GM12878 (cell line): Measurements from ENCODE around the gene PRKCZ. TPM values are rescaled to one million over a fixed set of nuclear protein-coding genes. Genes with fewer than 3 reads are reported as not detected.

ENCODE experiments used
- ATAC-seq: fragments of 200-7000 bp; cut with Tn5 transposase; 3 replicates; pipeline ENCODE4 v1.9.1; 2020; ENCODE audit warnings: mild to moderate bottlenecking, moderate library complexity
- BruUV-seq: library from RNA; stranded (reverse); fragments of 400-500 nt; replicated peaks from 2 replicates; lab custom pipeline; 2021; lab: Mats Ljungman, UMichigan
- CTCF ChIA-PET: fragments of 300-600 bp; sonication (Branson Sonifier 250); formaldehyde crosslinking; extraction: SDS; loops from one replicate; lab custom pipeline; 2021; ENCODE audit warnings: inconsistent platforms; lab: Yijun Ruan, JAX
- POLR2A ChIA-PET: fragments of 350-600 bp; formaldehyde crosslinking; extraction: SDS; loops from one replicate; lab custom pipeline; 2021; ENCODE audit warnings: inconsistent platforms; lab: Charles Lee
- RAD21 ChIA-PET: fragments of 300-600 bp; sonication (Branson Sonifier 250); formaldehyde crosslinking; loops from one replicate; lab custom pipeline; 2023; ENCODE audit warnings: antibody characterized with exemption; ENCODE audit not compliant: unreplicated experiment; lab: Charles Lee
- SMC1A ChIA-PET: fragments of 300-600 bp; sonication (Branson Sonifier 250); formaldehyde crosslinking; loops from one replicate; lab custom pipeline; 2023; ENCODE audit not compliant: unreplicated experiment, uncharacterized antibody; lab: Charles Lee
- DNase-seq: peaks from one replicate; pipeline ENCODE4 v3.0.0-alpha.2; 2011; ENCODE audit warnings: low read depth, low spot score
- FAIRE-seq: peaks from 3 replicates; lab custom pipeline; 2011; peaks lifted over from hg19 to GRCh38; lab: Jason Lieb, UNC
- H2AFZ ChIP-seq: 2 replicates; pipeline ENCODE4 v1.6.0; 2011; ENCODE audit warnings: low read depth, low read length, control low read depth; ENCODE audit not compliant: control insufficient read depth
- H3K27ac ChIP-seq: 2 replicates; pipeline ENCODE4 v1.5.1; 2011; ENCODE audit warnings: control low read depth; ENCODE audit not compliant: control insufficient read depth, insufficient read depth
- H3K27me3 ChIP-seq, 2 experiments: replicated peaks in 1 of 2; 2 replicates each; pipeline versions ENCODE4 v1.6.0 to v1.6.1; 2011; ENCODE audit warnings: low read length in 1 of 2; ENCODE audit not compliant: control insufficient read depth in 2 of 2, insufficient read depth in 2 of 2
- H3K36me3 ChIP-seq, 2 experiments: 2 replicates each; pipeline ENCODE4 v1.5.1; 2011; ENCODE audit warnings: low read length in 1 of 2; ENCODE audit not compliant: control insufficient read depth in 2 of 2, insufficient read depth in 2 of 2
- H3K4me1 ChIP-seq: 2 replicates; pipeline ENCODE4 v1.6.1; 2011; ENCODE audit warnings: mild to moderate bottlenecking, low read length, moderate library complexity, mixed read lengths; ENCODE audit not compliant: control insufficient read depth, insufficient read depth
- H3K4me2 ChIP-seq: 2 replicates; pipeline ENCODE4 v1.6.0; 2011; ENCODE audit warnings: control low read depth; ENCODE audit not compliant: control insufficient read depth, insufficient read depth
- H3K4me3 ChIP-seq: fragments of 200-600 bp; sonication (generic); 2 replicates; pipeline ENCODE4 v1.5.1; 2016
- H3K79me2 ChIP-seq: 2 replicates; pipeline ENCODE4 v1.6.0; 2011; ENCODE audit warnings: low read length; ENCODE audit not compliant: control insufficient read depth, insufficient read depth
- H3K9ac ChIP-seq: 2 replicates; pipeline ENCODE4 v1.8.0; 2011; ENCODE audit warnings: low read length, control low read depth, mixed read lengths; ENCODE audit not compliant: control insufficient read depth, insufficient read depth
- H3K9me3 ChIP-seq: replicated peaks from 3 replicates; pipeline ENCODE4 v1.5.1; 2011; ENCODE audit warnings: mild to moderate bottlenecking, low read length; ENCODE audit not compliant: control insufficient read depth, insufficient read depth
- H4K20me1 ChIP-seq: 2 replicates; pipeline ENCODE4 v1.6.0; 2011; ENCODE audit not compliant: control insufficient read depth, insufficient read depth
- BACH1 ChIP-seq: fragments of 450-650 bp; IDR thresholded peaks from 2 replicates; pipeline ENCODE4 v1.6.1; 2017; ENCODE audit warnings: mild to moderate bottlenecking, borderline replicate concordance
- BCLAF1 ChIP-seq: fragments of 450-650 bp; IDR thresholded peaks from 2 replicates; pipeline ENCODE4 v1.6.1; 2017; ENCODE audit warnings: antibody characterized with exemption, mild to moderate bottlenecking, moderate library complexity
- CHD2 ChIP-seq: IDR thresholded peaks from 2 replicates; pipeline ENCODE4 v1.6.1; 2011; ENCODE audit warnings: low read depth, low read length, improper control_type of control experiment, borderline replicate concordance
- E2F4 ChIP-seq: IDR thresholded peaks from 2 replicates; pipeline ENCODE4 v1.6.1; 2012; ENCODE audit warnings: low read depth, low read length, improper control_type of control experiment
- HDGF ChIP-seq: fragments of 450-650 bp; IDR thresholded peaks from 2 replicates; pipeline ENCODE4 v1.6.1; 2016; ENCODE audit warnings: antibody characterized with exemption
- POLR2A ChIP-seq: IDR thresholded peaks from 2 replicates; pipeline ENCODE4 v1.6.1; 2011; ENCODE audit warnings: low read depth, mild to moderate bottlenecking, low read length
- RBBP5 ChIP-seq: fragments of 200-600 bp; sonication (generic); conservative IDR thresholded peaks from 2 replicates; pipeline ENCODE4 v1.6.1; 2016
- SUZ12 ChIP-seq: fragments of 200-600 bp; sonication (generic); IDR thresholded peaks from one replicate; pipeline ENCODE4 v1.6.1; 2018; ENCODE audit warnings: antibody characterized with exemption, mild to moderate bottlenecking; ENCODE audit not compliant: unreplicated experiment
- ZBTB40 ChIP-seq: fragments of 450-650 bp; IDR thresholded peaks from 2 replicates; pipeline ENCODE4 v1.6.1; 2016; ENCODE audit warnings: mild to moderate bottlenecking, moderate library complexity, borderline replicate concordance
- ZNF274 ChIP-seq: IDR thresholded peaks from one replicate; pipeline ENCODE4 v1.8.0; 2011; ENCODE audit not compliant: insufficient read length, insufficient read depth
- ZNF384 ChIP-seq: IDR thresholded peaks from 2 replicates; pipeline ENCODE4 v1.6.1; 2012; ENCODE audit warnings: low read depth, mild to moderate bottlenecking, low read length, improper control_type of control experiment, borderline replicate concordance
- ZNF687 ChIP-seq: fragments of 450-650 bp; IDR thresholded peaks from 2 replicates; pipeline ENCODE4 v1.6.1; 2017; ENCODE audit warnings: mild to moderate bottlenecking, moderate library complexity
- WGBS: methylation state at CpG from one replicate; pipeline ENCODE4 v1.1.6; 2016; ENCODE audit warnings: low lambda C conversion rate; ENCODE audit not compliant: insufficient replicate concordance, insufficient coverage; ENCODE audit errors: missing lambda C conversion rate; 5-methylcytosine and 5-hydroxymethylcytosine counted together
- in situ Hi-C: fragments of 300-500 bp; cut with MboI; formaldehyde crosslinking; loops from 9 replicates; pipeline ENCODE4 v1.14.3; 2018; ENCODE audit warnings: mixed read lengths
- intact Hi-C: fragments of 100-400 bp; cut with micrococcal nuclease; formaldehyde crosslinking; loops from one replicate; pipeline ENCODE4 v1.14.2; 2022; ENCODE audit not compliant: unreplicated experiment
- polyA plus RNA-seq, 11 experiments: library from polyadenylated mRNA; depleted of rRNA in 4 of 11; unstranded in 6 of 11; stranded (reverse) in 5 of 11; fragments of >200 nt; fragmentation: Nextera tagmentation in 4 of 11; fragmentation: Illumina TruSeq in 1 of 11; extraction: Ambion mirVana in 4 of 11; extraction: Trizol in 1 of 11; gene quantifications; 1 replicate in 1 of 11; 2 replicates in 10 of 11; pipeline versions ENCODE4 v1.2.1 to v1.2.3, GENCODE V29; 2011 to 2016; ENCODE audit warnings: inconsistent platforms in 2 of 11, missing spikeins in 2 of 11, low read depth in 1 of 11
- total RNA-seq, 4 experiments: library from RNA; depleted of rRNA in 3 of 4; stranded (reverse); fragments of >200 nt in 3 of 4; fragmentation: Illumina TruSeq in 1 of 4; extraction: Trizol in 1 of 4; gene quantifications; 2 replicates each; pipeline versions ENCODE4 v1.2.1 to v1.2.3, GENCODE V29; 2013 to 2021

PRKCZ gene
- total and polyA plus RNA-seq, 10 of the 15 experiments (the other 5 are each of a cell fraction or from before 2014, with no cell fraction given) = 0.05 to 1.9 (median 0.64) TPM; not detected in 1

GRCh38 chr1:2151911-2152310 is 101.7 kb downstream of the PRKCZ start (continued):
- TF ChIP-seq E2F4 = no peak
- no peak for TF ChIP-seq ZNF274

GRCh38 chr1:2152954-2153353 is 102.7 kb downstream of the PRKCZ start:
- H3K9ac ChIP-seq = no peak overlapping the region
- ATAC-seq = no peak
- 79% methylated on average over 11 of the region's 11 CpGs for WGBS
- no peaks in the 10 kb centered on the region for H3K79me2 ChIP-seq
- no peak overlapping the region for H3K4me2 ChIP-seq
- in situ Hi-C loops (no loop called here), intact Hi-C loops (no loop called here)
- SMC1A ChIA-PET = no interaction called here
- no peak overlapping the region for H3K27ac ChIP-seq
- no peak overlapping the region for H3K4me3 ChIP-seq
- RAD21 ChIA-PET = no interaction called here
- no TSS peak for BruUV-seq
- no peaks in the 10 kb centered on the region for H4K20me1 ChIP-seq
- FAIRE-seq = no peak
- H3K4me1 ChIP-seq = no peaks in the 10 kb centered on the region
- DNase-seq = no peak
- CTCF ChIA-PET = no interaction called here
- no peaks in the 10 kb centered on the region for H3K9me3 ChIP-seq
- POLR2A ChIA-PET = no interaction called here
- H3K27me3 ChIP-seq = no peaks in the 10 kb centered on the region
- H2AFZ ChIP-seq = no peak overlapping the region
- H3K36me3 ChIP-seq = no peaks in the 10 kb centered on the region
- TF ChIP-seq BACH1 = no peak
- TF ChIP-seq ZNF384 = no peak
- no peak for TF ChIP-seq HDGF
- TF ChIP-seq POLR2A = no peak
- no peak for TF ChIP-seq CHD2
- TF ChIP-seq ZNF687 = no peak
- no peak for TF ChIP-seq BCLAF1
- no peak for TF ChIP-seq RBBP5
- TF ChIP-seq ZBTB40 = no peak
- TF ChIP-seq SUZ12 = no peak
